Retinal pigment epithelial cell (primary cell): ENCODE measurements around the gene RCE1.
A peak's percentile ranks its signal among the peaks of the same experiment; 100 is the strongest.

ENCODE experiments used
- DNase-seq: peaks from one replicate; pipeline ENCODE4 v3.0.0-alpha.2; 2010; ENCODE audit warnings: low read depth
- H3K4me3 ChIP-seq: 2 replicates; pipeline ENCODE4 v1.5.1; 2011; ENCODE audit warnings: mild to moderate bottlenecking, low read length, control low read depth, moderate library complexity
- TF ChIP-seq, protein P1 (sequence below): conservative IDR thresholded peaks from 2 replicates; pipeline ENCODE4 v1.5.1; 2011; ENCODE audit warnings: low read depth, low read length, control low read depth, inconsistent platforms

RCE1 gene

DNA sequence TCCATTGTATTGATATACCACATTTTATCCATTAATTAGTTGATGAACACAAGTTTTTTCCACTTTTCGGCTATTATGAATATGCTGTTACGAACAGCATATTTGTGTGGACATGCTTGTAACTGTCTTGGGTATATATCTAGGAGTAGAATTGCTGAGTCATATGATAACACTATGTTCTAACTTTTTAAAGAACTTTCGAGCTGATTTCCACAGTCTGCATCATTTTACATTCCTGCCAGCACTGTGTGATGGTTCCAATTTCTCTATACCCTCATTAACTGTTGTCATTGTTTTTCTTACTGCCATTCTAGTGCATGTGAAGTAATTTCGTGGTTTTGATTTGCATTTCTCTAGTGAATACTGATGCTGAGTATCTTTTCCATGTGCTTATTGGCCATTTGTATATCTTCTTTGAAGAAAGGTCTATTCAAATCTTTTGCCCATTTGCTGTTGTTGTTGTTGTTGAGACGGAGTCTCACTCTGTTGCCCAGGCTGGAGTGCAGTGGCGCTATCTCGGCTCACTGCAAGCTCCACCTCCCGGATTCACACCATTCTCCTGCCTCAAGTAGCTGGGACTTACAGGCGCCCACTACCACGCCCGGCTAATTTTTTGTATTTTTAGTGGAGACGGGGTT, 7.4 kb upstream of the RCE1 start:
- H3K4me3 ChIP-seq, result no peak overlapping the region
- TF ChIP-seq, protein P1, sequence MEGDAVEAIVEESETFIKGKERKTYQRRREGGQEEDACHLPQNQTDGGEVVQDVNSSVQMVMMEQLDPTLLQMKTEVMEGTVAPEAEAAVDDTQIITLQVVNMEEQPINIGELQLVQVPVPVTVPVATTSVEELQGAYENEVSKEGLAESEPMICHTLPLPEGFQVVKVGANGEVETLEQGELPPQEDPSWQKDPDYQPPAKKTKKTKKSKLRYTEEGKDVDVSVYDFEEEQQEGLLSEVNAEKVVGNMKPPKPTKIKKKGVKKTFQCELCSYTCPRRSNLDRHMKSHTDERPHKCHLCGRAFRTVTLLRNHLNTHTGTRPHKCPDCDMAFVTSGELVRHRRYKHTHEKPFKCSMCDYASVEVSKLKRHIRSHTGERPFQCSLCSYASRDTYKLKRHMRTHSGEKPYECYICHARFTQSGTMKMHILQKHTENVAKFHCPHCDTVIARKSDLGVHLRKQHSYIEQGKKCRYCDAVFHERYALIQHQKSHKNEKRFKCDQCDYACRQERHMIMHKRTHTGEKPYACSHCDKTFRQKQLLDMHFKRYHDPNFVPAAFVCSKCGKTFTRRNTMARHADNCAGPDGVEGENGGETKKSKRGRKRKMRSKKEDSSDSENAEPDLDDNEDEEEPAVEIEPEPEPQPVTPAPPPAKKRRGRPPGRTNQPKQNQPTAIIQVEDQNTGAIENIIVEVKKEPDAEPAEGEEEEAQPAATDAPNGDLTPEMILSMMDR, result no peak
- no peak for DNase-seq

DNA sequence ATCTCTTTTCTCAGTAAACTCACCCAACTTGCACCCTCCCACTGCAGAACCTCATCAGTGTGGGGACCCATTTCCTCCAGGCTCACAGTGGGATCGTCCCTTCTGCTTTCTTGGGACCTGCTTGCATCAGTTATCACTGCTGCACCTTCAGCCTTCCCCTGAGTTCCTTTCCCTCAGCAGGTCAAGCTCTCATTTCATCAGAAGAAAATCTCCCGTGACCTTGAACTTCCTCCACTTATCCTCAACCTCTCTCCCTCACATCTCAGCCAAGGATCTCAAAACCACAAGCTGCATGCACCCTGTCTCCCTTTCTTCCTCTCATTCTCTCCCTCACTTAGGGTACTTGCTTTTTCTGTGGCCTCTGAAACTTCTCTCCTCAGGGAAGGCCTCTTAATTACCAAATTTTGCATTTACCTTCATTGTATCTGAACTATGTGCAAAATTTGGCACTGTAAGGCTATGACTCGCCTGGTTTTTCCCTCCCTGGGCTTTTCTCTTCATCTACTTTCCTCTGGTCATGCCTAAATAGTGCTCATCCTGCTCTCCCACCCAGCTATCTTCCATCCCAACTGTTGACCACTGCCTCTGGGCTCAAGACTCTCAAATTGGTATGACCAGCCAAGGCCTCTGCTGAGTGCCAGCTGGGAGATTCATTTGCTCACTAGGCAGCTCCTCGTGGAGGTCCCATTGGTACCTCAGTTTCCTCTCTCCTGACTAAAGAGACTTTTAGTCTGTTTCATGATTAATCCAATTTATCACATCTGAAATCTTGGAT, 2.7 kb upstream of the RCE1 start:
- no peak for DNase-seq
- TF ChIP-seq, protein P1, result no peak
- no peak overlapping the region for H3K4me3 ChIP-seq

DNA sequence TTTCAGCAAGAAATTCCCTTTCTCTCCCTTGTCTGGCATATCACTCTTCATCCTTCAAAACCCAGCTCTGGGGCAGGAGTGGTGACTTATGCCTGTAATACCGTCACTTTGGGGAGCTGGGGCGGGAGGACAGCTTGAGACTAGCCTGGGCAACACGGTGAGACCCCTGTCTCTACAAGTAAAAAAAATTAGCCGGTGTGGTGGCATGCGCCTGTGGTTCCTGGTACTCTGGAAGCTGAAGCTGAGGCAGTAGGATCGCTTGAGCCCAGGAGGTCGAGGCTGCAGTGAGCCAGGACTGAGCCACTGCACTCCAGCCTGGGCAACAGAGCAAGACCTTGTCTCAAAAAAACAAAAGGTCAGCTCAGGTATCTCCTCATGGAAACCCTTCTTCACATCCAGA, 1.4 kb upstream of the RCE1 start:
- peak overlapping the region; percentile 89 for H3K4me3 ChIP-seq
- TF ChIP-seq, protein P1, result no peak
- no peak for DNase-seq

DNA sequence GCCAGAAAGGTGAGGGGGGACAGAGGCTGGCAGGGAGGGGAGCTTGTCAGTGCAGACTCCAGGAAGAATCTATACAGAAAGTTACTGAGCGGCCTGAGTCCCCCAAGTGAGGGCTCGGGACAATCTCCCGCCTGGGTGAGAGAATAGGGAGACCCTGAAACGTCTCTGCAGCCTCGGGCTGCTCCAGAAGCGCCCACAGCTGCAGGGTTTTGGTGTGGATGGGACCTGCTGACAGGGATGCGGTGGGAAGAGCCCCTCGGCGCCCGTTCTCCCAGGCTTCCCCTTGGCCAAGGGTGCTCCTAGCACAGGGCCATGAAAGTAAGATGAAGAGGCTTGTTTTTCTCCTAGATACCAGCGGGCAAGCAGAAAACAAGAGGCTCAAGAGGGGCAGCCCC, 743 bp upstream of the RCE1 start:
- TF ChIP-seq, protein P1, result no peak
- peak overlapping the region; percentile 89 for H3K4me3 ChIP-seq
- no peak for DNase-seq

DNA sequence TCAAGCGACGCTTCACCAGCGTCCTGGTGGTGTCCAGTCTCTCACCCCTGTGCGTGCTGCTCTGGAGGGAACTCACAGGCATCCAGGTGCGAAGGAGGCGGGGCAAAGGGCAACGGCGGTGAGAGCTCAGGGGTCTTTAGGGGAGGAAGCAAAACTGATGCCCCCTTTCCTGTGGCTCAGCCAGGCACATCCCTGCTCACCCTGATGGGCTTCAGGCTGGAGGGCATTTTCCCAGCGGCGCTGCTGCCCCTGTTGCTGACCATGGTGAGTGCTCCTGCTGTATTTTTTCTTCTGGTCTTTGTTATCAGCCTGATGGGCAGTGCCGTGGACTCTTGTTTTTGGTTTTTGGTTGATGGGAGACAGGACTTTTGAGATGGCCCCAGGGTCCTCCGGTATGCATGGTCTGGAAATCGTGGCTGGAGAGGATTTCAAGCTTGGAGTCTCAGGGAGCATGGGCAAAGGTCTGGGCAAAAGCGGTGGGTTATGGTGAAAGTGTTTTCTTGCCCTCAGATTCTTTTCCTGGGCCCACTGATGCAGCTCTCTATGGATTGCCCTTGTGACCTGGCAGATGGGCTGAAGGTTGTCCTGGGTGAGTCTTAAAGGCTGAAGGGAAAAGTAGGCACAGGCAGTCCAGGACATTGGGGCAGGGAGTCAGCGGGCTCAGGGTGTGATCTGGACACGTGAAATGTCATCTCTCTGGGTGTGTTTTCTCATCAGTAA, 695 bp downstream of the RCE1 start:
- TF ChIP-seq, protein P1, result no peak
- peak overlapping the region; percentile 96 for H3K4me3 ChIP-seq
- DNase-seq, result no peak

DNA sequence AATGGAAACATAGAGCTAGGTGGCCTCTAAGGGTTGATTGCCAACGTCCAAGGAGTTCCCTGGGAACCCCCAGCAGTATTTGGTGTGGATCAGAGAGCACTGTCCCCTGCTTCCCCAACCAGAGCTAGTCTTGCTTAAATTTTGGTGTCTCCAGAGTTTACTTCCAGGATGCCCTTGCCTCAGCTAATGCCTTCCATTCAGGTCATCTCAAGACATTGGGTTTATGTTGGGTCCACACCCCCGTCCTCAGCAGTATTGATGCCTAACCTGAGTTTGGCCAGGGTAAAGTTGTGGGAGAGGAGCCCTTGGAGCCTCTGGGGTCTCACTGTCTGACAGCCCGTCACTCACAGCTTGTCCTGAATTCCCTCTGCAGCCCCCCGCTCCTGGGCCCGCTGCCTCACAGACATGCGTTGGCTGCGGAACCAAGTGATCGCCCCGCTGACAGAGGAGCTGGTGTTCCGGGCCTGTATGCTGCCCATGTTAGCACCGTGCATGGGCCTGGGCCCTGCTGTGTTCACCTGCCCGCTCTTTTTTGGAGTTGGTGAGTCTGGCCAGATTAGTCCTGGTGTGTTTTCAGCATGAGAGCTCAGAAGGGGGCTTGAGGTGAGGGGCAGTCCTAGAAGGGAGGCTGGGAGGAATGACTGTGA, 1.4 kb downstream of the RCE1 start:
- TF ChIP-seq, protein P1, result no peak
- no peak overlapping the region for H3K4me3 ChIP-seq
- DNase-seq, result no peak
